Effector memory CD8-positive, alpha-beta T cell (primary cell): Measurements from ENCODE around the gene SPRR3.

Experiments used
- ATAC-seq: fragments of 150-1000 bp; cut with Tn5 transposase; replicated peaks from 2 replicates; pipeline ENCODE4 v1.10.0; 2021; ENCODE audit warnings: mild to moderate bottlenecking, moderate library complexity
- DNase-seq, 3 experiments: peaks; one replicate each; pipeline ENCODE4 v3.0.0; 2021
- H3K27ac Mint-ChIP-seq, 2 donors: one replicate each; pipeline ENCODE4 v1.8.0; 2022; ENCODE audit warnings: mild to moderate bottlenecking in 2 of 2, mixed read lengths in 2 of 2, moderate library complexity in 2 of 2
- H3K27me3 Mint-ChIP-seq, 2 donors: one replicate each; pipeline ENCODE4 v1.8.0; 2022; ENCODE audit warnings: mixed read lengths in 2 of 2
- H3K36me3 Mint-ChIP-seq: one replicate; pipeline ENCODE4 v1.8.0; 2022; ENCODE audit warnings: mild to moderate bottlenecking, moderate library complexity, mixed read lengths; ENCODE audit not compliant: insufficient read depth
- H3K4me1 Mint-ChIP-seq, 2 donors: one replicate each; pipeline ENCODE4 v1.8.0; 2022; ENCODE audit warnings: low read depth in 2 of 2, mixed read lengths in 2 of 2
- H3K4me3 Mint-ChIP-seq, 2 donors: one replicate each; pipeline ENCODE4 v1.8.0; 2022; ENCODE audit warnings: mild to moderate bottlenecking in 2 of 2, mixed read lengths in 2 of 2, moderate library complexity in 2 of 2
- H3K9me3 Mint-ChIP-seq, 2 donors: one replicate each; pipeline ENCODE4 v1.8.0; 2022; ENCODE audit warnings: mixed read lengths in 2 of 2
- total RNA-seq, 9 experiments: gene quantifications; one replicate each; lab custom pipeline; 2026; lab: John Stamatoyannopoulos, UW

SPRR3 gene
- total RNA-seq, result 0 to 0.11 (median 0) reads per million in 9 experiments

- H3K27me3 Mint-ChIP-seq, result peaks cover 36 to 49% of the 10 kb centered on the region in 2 donors
- H3K27ac Mint-ChIP-seq, result no peak within 1 kb of the TSS
- ATAC-seq (no peak), DNase-seq (no peak)
- H3K9me3 Mint-ChIP-seq, result no peaks in the 10 kb centered on the region
- no peaks in the 10 kb centered on the region for H3K36me3 Mint-ChIP-seq
- no peaks in the 10 kb centered on the region for H3K4me1 Mint-ChIP-seq
- H3K4me3 Mint-ChIP-seq, result no peak within 1 kb of the TSS
Measured at GRCh38 chr1:153001382-153001781, at the start of gene SPRR3. TSS of gene SPRR3 (plus strand) at chr1:153001749. CDS start at chr1:153003021, 1,272 bp downstream.

GRCh38 chr1:152953761-152954160 lies 47.8 kb upstream of the SPRR3 start:
- H3K4me1 Mint-ChIP-seq, result peaks cover 0 to under 1% of the 10 kb centered on the region in 2 donors
- peaks cover 38 to 43% of the 10 kb centered on the region in 2 donors for H3K27me3 Mint-ChIP-seq
- H3K9me3 Mint-ChIP-seq, result no peaks in the 10 kb centered on the region
- H3K36me3 Mint-ChIP-seq, result no peaks in the 10 kb centered on the region
- DNase-seq, result no peak
- no peak overlapping the region for H3K4me3 Mint-ChIP-seq
- ATAC-seq, result no peak
- H3K27ac Mint-ChIP-seq, result no peak overlapping the region

GRCh38 chr1:152954436-152954835 lies 47.1 kb upstream of the SPRR3 start:
- H3K4me3 Mint-ChIP-seq, result no peak overlapping the region
- H3K27me3 Mint-ChIP-seq, result peaks cover 37 to 43% of the 10 kb centered on the region in 2 donors
- DNase-seq (no peak), ATAC-seq (no peak)
- no peak overlapping the region for H3K27ac Mint-ChIP-seq
- peaks cover 0 to 2% of the 10 kb centered on the region in 2 donors for H3K4me1 Mint-ChIP-seq
- H3K36me3 Mint-ChIP-seq, result no peaks in the 10 kb centered on the region
- no peaks in the 10 kb centered on the region for H3K9me3 Mint-ChIP-seq

- H3K4me1 Mint-ChIP-seq, result peaks cover 0 to 2% of the 10 kb centered on the region in 2 donors
- no peak overlapping the region for H3K27ac Mint-ChIP-seq
- H3K9me3 Mint-ChIP-seq, result no peaks in the 10 kb centered on the region
- no peaks in the 10 kb centered on the region for H3K36me3 Mint-ChIP-seq
- DNase-seq, result no peak
- ATAC-seq, result no peak
- H3K27me3 Mint-ChIP-seq, result peaks cover 23 to 45% of the 10 kb centered on the region in 2 donors
- no peak overlapping the region for H3K4me3 Mint-ChIP-seq
Measured at GRCh38 chr1:152957561-152957960, 44.0 kb upstream of the SPRR3 start.

GRCh38 chr1:152959273-152959672 lies 42.3 kb upstream of the SPRR3 start:
- Mint-ChIP-seq H3K9me3 (no peaks in the 10 kb centered on the region), H3K36me3 (no peaks in the 10 kb centered on the region), H3K27me3 (peaks cover 9 to 29% of the 10 kb centered on the region in 2 donors), H3K27ac (no peak overlapping the region), H3K4me1 (peaks cover 0 to 2% of the 10 kb centered on the region in 2 donors), H3K4me3 (no peak overlapping the region)
- DNase-seq (no peak), ATAC-seq (no peak)

GRCh38 chr1:152959801-152960451 lies 41.6 kb upstream of the SPRR3 start:
- Mint-ChIP-seq H3K4me1 (peaks cover 0 to 2% of the 10 kb centered on the region in 2 donors), H3K9me3 (no peaks in the 10 kb centered on the region), H3K27me3 (peaks cover 5 to 30% of the 10 kb centered on the region in 2 donors), H3K4me3 (no peak overlapping the region), H3K27ac (no peak overlapping the region), H3K36me3 (no peaks in the 10 kb centered on the region)
- no peak for DNase-seq
- no peak for ATAC-seq

GRCh38 chr1:152960452-152961044 lies 41.0 kb upstream of the SPRR3 start:
- Mint-ChIP-seq H3K4me3 (no peak overlapping the region), H3K4me1 (peaks cover 0 to 2% of the 10 kb centered on the region in 2 donors)

GRCh38 chr1:152961226-152961891 lies 40.2 kb upstream of the SPRR3 start:
- Mint-ChIP-seq H3K27me3 (peaks cover 5 to 42% of the 10 kb centered on the region in 2 donors), H3K9me3 (no peaks in the 10 kb centered on the region), H3K36me3 (no peaks in the 10 kb centered on the region), H3K4me1 (peaks cover 0 to 2% of the 10 kb centered on the region in 2 donors), H3K27ac (no peak overlapping the region), H3K4me3 (no peak overlapping the region)
- ATAC-seq (no peak), DNase-seq (no peak)

More at GRCh38 chr1:152960452-152961044, 41.0 kb upstream of the SPRR3 start:
- Mint-ChIP-seq H3K27me3 (peaks cover 5 to 36% of the 10 kb centered on the region in 2 donors), H3K27ac (no peak overlapping the region), H3K9me3 (no peaks in the 10 kb centered on the region), H3K36me3 (no peaks in the 10 kb centered on the region)
- DNase-seq, result no peak
- no peak for ATAC-seq

GRCh38 chr1:152962876-152963415 lies 38.6 kb upstream of the SPRR3 start:
- Mint-ChIP-seq H3K9me3 (no peaks in the 10 kb centered on the region), H3K4me1 (peaks cover 0 to 2% of the 10 kb centered on the region in 2 donors), H3K27me3 (peaks cover 5 to 52% of the 10 kb centered on the region in 2 donors), H3K4me3 (no peak overlapping the region), H3K36me3 (no peaks in the 10 kb centered on the region), H3K27ac (no peak overlapping the region)
- DNase-seq, result no peak
- no peak for ATAC-seq

GRCh38 chr1:152964536-152964935 lies 37.0 kb upstream of the SPRR3 start:
- peaks cover 5 to 45% of the 10 kb centered on the region in 2 donors for H3K27me3 Mint-ChIP-seq
- H3K4me1 Mint-ChIP-seq, result no peaks in the 10 kb centered on the region
- no peak for ATAC-seq

GRCh38 chr1:152965853-152966252 lies 35.7 kb upstream of the SPRR3 start:
- Mint-ChIP-seq H3K27ac (no peak overlapping the region), H3K36me3 (no peaks in the 10 kb centered on the region), H3K4me1 (no peaks in the 10 kb centered on the region), H3K27me3 (peaks cover 0 to 35% of the 10 kb centered on the region in 2 donors), H3K9me3 (no peaks in the 10 kb centered on the region), H3K4me3 (no peak overlapping the region)
- no peak for ATAC-seq
- no peak for DNase-seq

More at GRCh38 chr1:152964536-152964935, 37.0 kb upstream of the SPRR3 start:
- Mint-ChIP-seq H3K36me3 (no peaks in the 10 kb centered on the region), H3K4me3 (no peak overlapping the region), H3K27ac (no peak overlapping the region), H3K9me3 (no peaks in the 10 kb centered on the region)
- no peak for DNase-seq

- H3K9me3 Mint-ChIP-seq, result no peaks in the 10 kb centered on the region
- peaks cover 8 to 34% of the 10 kb centered on the region in 2 donors for H3K27me3 Mint-ChIP-seq
- no peak overlapping the region for H3K4me3 Mint-ChIP-seq
- ATAC-seq (no peak), DNase-seq (no peak)
- H3K4me1 Mint-ChIP-seq, result no peaks in the 10 kb centered on the region
- H3K27ac Mint-ChIP-seq, result no peak overlapping the region
- H3K36me3 Mint-ChIP-seq, result no peaks in the 10 kb centered on the region
Measured at GRCh38 chr1:152967201-152967600, 34.3 kb upstream of the SPRR3 start.

- Mint-ChIP-seq H3K4me3 (no peak overlapping the region), H3K27me3 (peaks cover 16 to 45% of the 10 kb centered on the region in 2 donors), H3K9me3 (no peaks in the 10 kb centered on the region), H3K4me1 (no peaks in the 10 kb centered on the region), H3K36me3 (no peaks in the 10 kb centered on the region), H3K27ac (no peak overlapping the region)
- no peak for DNase-seq
- no peak for ATAC-seq
Measured at GRCh38 chr1:152968248-152968647, 33.3 kb upstream of the SPRR3 start.
